Esophagus muscularis mucosa (tissue), 4 donors: ENCODE data around the gene IRS2. TPM values are rescaled to one million over a fixed set of nuclear protein-coding genes. Genes with fewer than 3 reads are reported as not detected.

ENCODE experiments used
- DNase-seq: peaks from one replicate; pipeline ENCODE4 v3.0.0-alpha.2; 2017; ENCODE audit errors: extremely low spot score
- H3K27ac ChIP-seq, 4 donors: fragments of 200-600 bp; sonication (generic); replicated peaks in 1 of 4; 1 replicate in 3 of 4; 2 replicates in 1 of 4; pipeline ENCODE4 v1.5.1; 2016 to 2019; ENCODE audit warnings: mild to moderate bottlenecking in 1 of 4
- H3K27me3 ChIP-seq, 4 donors: fragments of 200-600 bp; sonication (generic); one replicate each; pipeline versions ENCODE4 v1.5.1 to v1.6.0; 2016 to 2019
- H3K36me3 ChIP-seq, 4 donors: fragments of 200-600 bp; sonication (generic); one replicate each; pipeline ENCODE4 v1.5.1; 2016 to 2019
- H3K4me1 ChIP-seq, 4 donors: fragments of 200-600 bp; sonication (generic); one replicate each; pipeline ENCODE4 v1.5.1; 2016 to 2019
- H3K4me3 ChIP-seq, 4 donors: fragments of 200-600 bp; sonication (generic); 1 replicate in 2 of 4; 2 replicates in 2 of 4; pipeline ENCODE4 v1.5.1; 2016 to 2019; ENCODE audit warnings: mild to moderate bottlenecking in 4 of 4, moderate library complexity in 1 of 4
- H3K9me3 ChIP-seq, 4 donors: fragments of 200-600 bp; sonication (generic); 1 replicate in 3 of 4; 2 replicates in 1 of 4; pipeline ENCODE4 v1.5.1; 2016 to 2019
- EP300 ChIP-seq: sonication (generic); formaldehyde crosslinking; IDR thresholded peaks from one replicate; pipeline ENCODE4 v1.6.1; 2017; ENCODE audit warnings: antibody characterized with exemption
- POLR2A ChIP-seq: fragments of 450-650 bp; IDR thresholded peaks from one replicate; pipeline ENCODE4 v1.6.1; 2017; ENCODE audit warnings: antibody characterized with exemption, moderate library complexity, mild to moderate bottlenecking, low read depth
- POLR2AphosphoS5 ChIP-seq, 2 donors: sonication (generic); formaldehyde crosslinking; IDR thresholded peaks; one replicate each; pipeline ENCODE4 v1.6.1; 2017; ENCODE audit warnings: antibody characterized with exemption in 2 of 2
- WGBS: methylation state at CpG from one replicate; pipeline ENCODE4 v1.1.5; 2018; 5-methylcytosine and 5-hydroxymethylcytosine counted together
- intact Hi-C: fragments of 100-400 bp; cut with DNase I; formaldehyde crosslinking; loops from one replicate; pipeline ENCODE4 v1.15.1; 2023
- total RNA-seq, 4 donors: library from RNA; depleted of rRNA; stranded (reverse); fragments of >200 nt; gene quantifications; one replicate each; pipeline versions ENCODE4 v1.1.0 to v1.2.1, GENCODE V29; 2016
- TF ChIP-seq, protein P1 (sequence below), 3 experiments: fragments of 200-600 bp in 2 of 3; fragments of 450-650 bp in 1 of 3; sonication (generic) in 2 of 3; IDR thresholded peaks; one replicate each; pipeline ENCODE4 v1.5.1; 2017 to 2019; ENCODE audit warnings: antibody characterized with exemption in 3 of 3, mild to moderate bottlenecking in 2 of 3, moderate library complexity in 1 of 3

The IRS2 gene
- total RNA-seq, 4 donors from 2014 or later, result 46.4 to 95.3 (median 63.7) TPM

DNA sequence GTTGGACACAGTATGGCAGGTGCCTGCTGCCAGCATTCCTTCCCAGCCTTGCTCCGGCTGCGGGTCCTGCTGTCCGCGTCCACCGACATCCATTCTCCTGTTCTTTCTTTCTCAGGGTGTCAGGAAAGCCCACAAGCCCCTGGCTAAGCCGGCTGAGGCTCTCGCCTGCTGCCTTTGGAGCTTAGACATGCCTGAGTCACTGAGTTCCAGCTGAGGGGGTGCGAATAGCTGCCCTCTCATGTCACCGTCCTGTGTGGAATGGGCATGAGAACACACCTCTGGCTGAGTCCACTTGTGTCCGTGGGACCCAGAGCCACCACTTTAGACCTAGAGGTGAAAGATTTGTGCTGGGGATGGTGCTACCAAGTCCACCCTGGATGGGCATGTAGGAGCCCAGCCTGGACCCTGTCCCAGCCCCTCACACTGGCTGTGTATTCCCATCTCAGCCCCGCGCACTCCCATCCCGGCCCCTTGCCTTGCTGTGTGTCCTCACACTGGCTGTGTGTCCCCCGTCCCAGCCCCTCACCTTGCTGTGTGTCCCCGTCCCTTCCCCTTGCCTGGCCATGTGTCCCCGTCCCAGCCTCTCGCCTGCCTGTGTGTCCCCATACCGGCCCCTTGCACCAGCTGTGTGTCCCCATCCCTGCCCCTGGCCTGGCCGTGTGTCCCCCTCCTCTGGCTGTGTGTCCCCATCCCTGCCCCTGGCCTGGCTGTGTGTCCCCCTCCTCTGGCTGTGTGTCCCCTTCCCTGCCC is 24.6 kb upstream of the IRS2 start:
- Histone ChIP-seq H3K4me1 (peaks cover 0 to 8% (median 2%) of the 10 kb centered on the region in 4 donors), H3K36me3 (no peaks in the 10 kb centered on the region), H3K4me3 (no peak overlapping the region), H3K27ac (no peak overlapping the region), H3K9me3 (no peaks in the 10 kb centered on the region), H3K27me3 (no peaks in the 10 kb centered on the region)
- intact Hi-C loops, result no loop called here
- TF ChIP-seq, protein P1, sequence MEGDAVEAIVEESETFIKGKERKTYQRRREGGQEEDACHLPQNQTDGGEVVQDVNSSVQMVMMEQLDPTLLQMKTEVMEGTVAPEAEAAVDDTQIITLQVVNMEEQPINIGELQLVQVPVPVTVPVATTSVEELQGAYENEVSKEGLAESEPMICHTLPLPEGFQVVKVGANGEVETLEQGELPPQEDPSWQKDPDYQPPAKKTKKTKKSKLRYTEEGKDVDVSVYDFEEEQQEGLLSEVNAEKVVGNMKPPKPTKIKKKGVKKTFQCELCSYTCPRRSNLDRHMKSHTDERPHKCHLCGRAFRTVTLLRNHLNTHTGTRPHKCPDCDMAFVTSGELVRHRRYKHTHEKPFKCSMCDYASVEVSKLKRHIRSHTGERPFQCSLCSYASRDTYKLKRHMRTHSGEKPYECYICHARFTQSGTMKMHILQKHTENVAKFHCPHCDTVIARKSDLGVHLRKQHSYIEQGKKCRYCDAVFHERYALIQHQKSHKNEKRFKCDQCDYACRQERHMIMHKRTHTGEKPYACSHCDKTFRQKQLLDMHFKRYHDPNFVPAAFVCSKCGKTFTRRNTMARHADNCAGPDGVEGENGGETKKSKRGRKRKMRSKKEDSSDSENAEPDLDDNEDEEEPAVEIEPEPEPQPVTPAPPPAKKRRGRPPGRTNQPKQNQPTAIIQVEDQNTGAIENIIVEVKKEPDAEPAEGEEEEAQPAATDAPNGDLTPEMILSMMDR (IDR thresholded peaks at IDR 0.05), result no peak
- peak; percentile 72 for DNase-seq
- 93% methylated on average over 18 of the region's 19 CpGs for WGBS

DNA sequence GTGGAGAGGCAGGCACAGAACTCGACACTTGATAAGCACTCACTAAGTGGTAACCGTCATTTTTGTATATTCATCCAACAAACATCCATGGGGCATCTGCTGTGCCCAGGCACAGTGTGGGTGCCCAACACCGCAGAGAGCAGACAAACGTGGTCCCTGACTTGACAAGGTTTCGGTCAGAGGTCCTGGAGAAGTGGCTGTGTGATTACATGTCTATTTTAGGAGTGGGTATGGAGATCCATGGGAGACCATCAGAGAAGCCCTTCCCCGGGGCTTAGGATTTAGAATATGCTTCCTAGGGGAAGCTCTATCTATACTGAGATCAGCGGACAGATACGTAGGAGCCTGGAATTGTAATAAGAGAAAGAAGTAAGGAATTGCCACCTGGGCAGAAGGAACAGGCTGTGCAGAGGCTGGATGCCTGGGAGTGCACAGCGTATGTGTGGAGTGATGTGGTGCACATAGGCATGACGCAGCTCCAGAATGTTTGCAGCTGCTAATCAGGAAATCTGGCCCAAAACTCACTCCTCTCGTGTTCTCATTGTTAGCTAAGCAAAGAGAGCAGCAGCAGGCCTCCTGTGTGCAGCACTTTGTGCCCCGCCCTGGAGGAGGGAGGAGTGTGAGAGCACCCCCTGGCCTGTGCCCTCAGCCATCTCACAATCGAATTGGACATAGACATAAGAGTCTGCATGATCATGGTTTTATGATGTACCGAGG is 23.0 kb upstream of the IRS2 start:
- no peak overlapping the region for H3K27ac ChIP-seq
- TF ChIP-seq POLR2AphosphoS5 (IDR thresholded peaks at IDR 0.05) (no peak), EP300 (no peak), POLR2A (no peak)
- TF ChIP-seq, protein P1 (IDR thresholded peaks at IDR 0.05), result no peak
- no peaks in the 10 kb centered on the region for H3K36me3 ChIP-seq
- no peaks in the 10 kb centered on the region for H3K9me3 ChIP-seq
- intact Hi-C loops, result no loop called here
- peaks cover 0 to 8% (median 2%) of the 10 kb centered on the region in 4 donors for H3K4me1 ChIP-seq
- WGBS, result 86% methylated on average over 14 of the region's 14 CpGs
- no peaks in the 10 kb centered on the region for H3K27me3 ChIP-seq
- H3K4me3 ChIP-seq, result no peak overlapping the region
- DNase-seq, result peak; percentile 79

DNA sequence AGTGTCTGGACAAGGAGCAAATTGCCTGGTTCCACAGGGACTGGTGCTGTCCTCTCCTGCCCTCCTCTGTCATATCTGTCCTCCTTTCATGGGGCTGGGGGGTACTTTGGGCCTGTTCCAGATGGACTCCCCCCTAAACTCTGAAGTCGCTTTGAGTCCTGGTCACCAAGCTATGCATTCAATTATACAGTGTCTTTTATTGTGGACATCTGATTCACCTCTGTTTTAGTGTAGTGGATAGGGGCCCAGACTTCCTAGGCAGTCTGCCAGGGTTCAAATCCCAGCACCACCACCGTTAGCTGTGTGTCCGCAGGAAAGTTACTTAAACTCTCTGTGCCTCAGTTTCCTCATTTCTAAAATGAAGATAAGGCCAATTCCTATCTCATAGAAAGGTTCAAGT is 21.0 kb upstream of the IRS2 start:
- Histone ChIP-seq H3K27ac (no peak overlapping the region), H3K27me3 (no peaks in the 10 kb centered on the region), H3K4me1 (no peaks in the 10 kb centered on the region), H3K36me3 (no peaks in the 10 kb centered on the region), H3K9me3 (no peaks in the 10 kb centered on the region), H3K4me3 (no peak overlapping the region)
- TF ChIP-seq POLR2A, result no peak
- no peak for TF ChIP-seq POLR2AphosphoS5 (IDR thresholded peaks at IDR 0.05)
- no peak for TF ChIP-seq EP300
- TF ChIP-seq, protein P1 (IDR thresholded peaks at IDR 0.05), result no peak
- no peak for DNase-seq
- 81% methylated on average over 3 of the region's 3 CpGs for WGBS
- intact Hi-C loops, result no loop called here

DNA sequence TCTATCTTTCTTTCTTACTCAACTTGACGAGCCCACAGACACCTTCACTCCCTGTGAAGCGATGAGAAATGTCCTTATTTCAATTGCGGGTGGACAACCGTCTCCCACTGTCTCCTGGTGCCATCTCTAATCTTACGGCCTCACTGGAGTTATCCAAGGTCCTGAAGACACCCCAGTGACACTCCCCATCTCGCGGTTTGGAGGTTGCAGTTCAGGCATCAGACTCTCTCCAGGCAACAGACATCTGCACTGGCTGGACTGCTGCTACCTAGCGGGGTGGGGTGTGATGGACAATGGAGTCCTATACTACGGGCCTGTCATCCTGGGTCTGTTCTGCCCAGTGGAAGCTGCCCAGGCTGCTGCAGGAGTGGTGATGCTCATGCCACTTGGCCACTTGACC is 18.3 kb upstream of the IRS2 start:
- intact Hi-C loops, result no loop called here
- Histone ChIP-seq H3K4me3 (no peak overlapping the region), H3K27me3 (no peaks in the 10 kb centered on the region)

More for the DNA sequence above, 18.3 kb upstream of the IRS2 start:
- no peak overlapping the region for H3K27ac ChIP-seq
- peak; percentile 74 for DNase-seq
- H3K36me3 ChIP-seq, result no peaks in the 10 kb centered on the region
- no peaks in the 10 kb centered on the region for H3K9me3 ChIP-seq
- WGBS, result 85% methylated on average over 9 of the region's 9 CpGs
- H3K4me1 ChIP-seq, result peaks cover 0 to 5% (median 0%) of the 10 kb centered on the region in 4 donors
- TF ChIP-seq, protein P1 (IDR thresholded peaks at IDR 0.05), result no peak
- TF ChIP-seq POLR2AphosphoS5 (IDR thresholded peaks at IDR 0.05) (no peak), EP300 (no peak), POLR2A (no peak)
